ENCODE measurements around the gene BID.

GRCh38 chr22:17817079-17817478 is 42.8 kb upstream of the BID start:
- TF ChIP-seq CTCF (IDR thresholded peaks at IDR 0.05) (no peak), POLR2A (IDR thresholded peaks at IDR 0.05) (no peak)
